Breast epithelium (tissue), 4 donors: ENCODE results near the gene PLTP. TPM values are rescaled to one million over a fixed set of nuclear protein-coding genes. Genes with fewer than 3 reads are reported as not detected.
A peak's percentile ranks its signal among the peaks of the same experiment; 100 is the strongest.

ENCODE experiments used
- DNase-seq, 2 donors: peaks; one replicate each; pipeline ENCODE4 v3.0.0-alpha.2; 2019; ENCODE audit warnings: low spot score in 2 of 2
- H3K27ac ChIP-seq, 2 donors: fragments of 200-600 bp; sonication (generic) in 1 of 2; one replicate each; pipeline ENCODE4 v1.5.1; 2016 to 2019; ENCODE audit warnings: mild to moderate bottlenecking in 1 of 2
- H3K27me3 ChIP-seq, 2 donors: fragments of 200-600 bp; sonication (generic) in 1 of 2; one replicate each; pipeline versions ENCODE4 v1.5.1 to v1.6.0; 2017 to 2019; ENCODE audit warnings: control low read depth in 1 of 2, mild to moderate bottlenecking in 1 of 2
- H3K36me3 ChIP-seq: fragments of 200-600 bp; one replicate; pipeline ENCODE4 v1.5.1; 2019
- H3K4me1 ChIP-seq, 2 donors: fragments of 200-600 bp; sonication (generic); one replicate each; pipeline ENCODE4 v1.5.1; 2016 to 2019; ENCODE audit warnings: control low read depth in 1 of 2
- H3K4me3 ChIP-seq, 3 donors: fragments of 200-600 bp; sonication (generic); 1 replicate in 2 of 3; 2 replicates in 1 of 3; pipeline ENCODE4 v1.5.1; 2016 to 2019; ENCODE audit warnings: mild to moderate bottlenecking in 3 of 3, moderate library complexity in 2 of 3
- H3K9me3 ChIP-seq, 2 donors: fragments of 200-600 bp; sonication (generic) in 1 of 2; one replicate each; pipeline ENCODE4 v1.5.1; 2016 to 2019; ENCODE audit warnings: control low read depth in 1 of 2
- CTCF ChIP-seq, 3 donors: fragments of 450-650 bp; IDR thresholded peaks; one replicate each; pipeline ENCODE4 v1.5.1; 2016 to 2017; ENCODE audit warnings: antibody characterized with exemption in 3 of 3, mild to moderate bottlenecking in 3 of 3, moderate library complexity in 3 of 3
- POLR2A ChIP-seq: fragments of 450-650 bp; IDR thresholded peaks from one replicate; pipeline ENCODE4 v1.6.1; 2016; ENCODE audit warnings: antibody characterized with exemption, mild to moderate bottlenecking, moderate library complexity
- POLR2AphosphoS5 ChIP-seq, 3 donors: sonication (generic); formaldehyde crosslinking; IDR thresholded peaks; one replicate each; pipeline ENCODE4 v1.6.1; 2017; ENCODE audit warnings: antibody characterized with exemption in 3 of 3
- intact Hi-C: fragments of 100-400 bp; cut with DNase I; formaldehyde crosslinking; loops from one replicate; pipeline ENCODE4 v1.15.1; 2023; ENCODE audit warnings: low total_unique reads
- total RNA-seq, 3 donors: library from RNA; depleted of rRNA; stranded (reverse); fragments of >200 nt; gene quantifications; one replicate each; pipeline ENCODE4 v1.1.0, GENCODE V29; 2016

Gene PLTP
- total RNA-seq, 3 donors from 2014 or later: 78.3 to 405 (median 100.0) TPM

DNA sequence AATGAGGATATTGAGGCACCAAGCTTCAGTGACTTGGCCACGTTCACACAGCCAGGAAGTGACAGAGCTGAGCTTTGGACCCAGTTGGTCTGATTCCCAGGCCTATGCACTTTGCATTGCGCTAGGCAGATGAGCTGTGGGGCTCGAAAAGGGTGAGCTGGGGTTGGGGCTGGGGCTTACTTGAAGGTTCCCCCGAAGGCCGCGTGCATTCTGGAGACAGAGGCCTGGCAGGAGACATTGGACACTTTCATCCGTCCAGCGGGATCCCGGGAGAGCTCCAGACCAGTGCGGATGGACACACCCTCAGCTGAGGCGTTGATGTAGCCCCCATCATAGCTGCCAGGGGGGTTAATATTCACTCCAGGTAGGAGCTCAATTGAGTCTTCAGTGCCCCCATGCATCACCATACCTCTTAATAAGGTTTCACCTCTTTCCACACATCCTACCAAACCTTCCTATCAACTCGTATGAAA lies 2.6 kb downstream of the PLTP start:
- intact Hi-C loops: loop anchor here (1.0 kb wide), 1 partner anchor 19 kb away; no protein-coding TSS in a partner anchor

GRCh38 chr20:45908084-45908483 lies 3.9 kb downstream of the PLTP start:
- no peak overlapping the region for H3K27ac ChIP-seq
- intact Hi-C loops: no loop called here
- H3K27me3 ChIP-seq: no peaks in the 10 kb centered on the region
- no peak for DNase-seq
- no peak for TF ChIP-seq CTCF (IDR thresholded peaks at IDR 0.05)
- no peak for TF ChIP-seq POLR2AphosphoS5 (IDR thresholded peaks at IDR 0.05)
- no peak for TF ChIP-seq POLR2A
- H3K36me3 ChIP-seq: no peaks in the 10 kb centered on the region
- H3K4me1 ChIP-seq: no peaks in the 10 kb centered on the region
- no peaks in the 10 kb centered on the region for H3K9me3 ChIP-seq
- H3K4me3 ChIP-seq: peak overlapping the region in 1 of 3 donors; percentile 4

More for the DNA sequence above, 2.6 kb downstream of the PLTP start:
- H3K4me3 ChIP-seq: peak overlapping the region in 1 of 3 donors; percentile 20
- no peaks in the 10 kb centered on the region for H3K27me3 ChIP-seq
- H3K36me3 ChIP-seq: no peaks in the 10 kb centered on the region
- TF ChIP-seq POLR2AphosphoS5 (IDR thresholded peaks at IDR 0.05) (no peak), POLR2A (no peak), CTCF (IDR thresholded peaks at IDR 0.05) (no peak)
- no peaks in the 10 kb centered on the region for H3K9me3 ChIP-seq
- H3K4me1 ChIP-seq: no peaks in the 10 kb centered on the region
- no peak overlapping the region for H3K27ac ChIP-seq
- DNase-seq: no peak

- intact Hi-C loops: no loop called here
- Histone ChIP-seq H3K9me3 (no peaks in the 10 kb centered on the region), H3K27me3 (no peaks in the 10 kb centered on the region), H3K27ac (no peak overlapping the region), H3K4me1 (no peaks in the 10 kb centered on the region), H3K36me3 (no peaks in the 10 kb centered on the region), H3K4me3 (no peak overlapping the region)
- DNase-seq: no peak
- TF ChIP-seq POLR2AphosphoS5 (IDR thresholded peaks at IDR 0.05) (no peak), POLR2A (no peak), CTCF (IDR thresholded peaks at IDR 0.05) (no peak)
These were observed 4.6 kb downstream of the PLTP start for GRCh38 chr20:45907219-45907948.

GRCh38 chr20:45905505-45906079 lies 6.4 kb downstream of the PLTP start:
- TF ChIP-seq CTCF (IDR thresholded peaks at IDR 0.05): no peak
- no peak for TF ChIP-seq POLR2AphosphoS5 (IDR thresholded peaks at IDR 0.05)
- no peak for TF ChIP-seq POLR2A
- Histone ChIP-seq H3K36me3 (no peaks in the 10 kb centered on the region), H3K9me3 (no peaks in the 10 kb centered on the region), H3K4me3 (no peak overlapping the region), H3K27me3 (no peaks in the 10 kb centered on the region), H3K27ac (no peak overlapping the region), H3K4me1 (no peaks in the 10 kb centered on the region)
- intact Hi-C loops: no loop called here
- DNase-seq: no peak
